T47D (cell line): ENCODE results near the gene CCDC88C.

Source experiments
- DNase-seq, 2 experiments: peaks; one replicate each; pipeline versions ENCODE4 v3.0.0 to v3.0.0-alpha.2; 2011 to 2012; ENCODE audit warnings: low read depth in 1 of 2, low spot score in 1 of 2
- JUND ChIP-seq: IDR thresholded peaks from 2 replicates; pipeline ENCODE4 v1.6.1; 2012; ENCODE audit warnings: low read depth
- in situ Hi-C: cut with HindIII; loops from 2 replicates; pipeline ENCODE4 v1.10.0; 2016; ENCODE audit warnings: low sequenced_read_pairs, low pct_unique_long_range_greater_than_20kb

The CCDC88C gene

GRCh38 chr14:91290986-91291385 lies 126.6 kb downstream of the CCDC88C start:
- TF ChIP-seq JUND: no peak
- DNase-seq: peak; percentile 83 to 90
- in situ Hi-C loops: loop anchor here (10.0 kb wide), 1 partner anchor 386 kb away; no protein-coding TSS in a partner anchor

DNA sequence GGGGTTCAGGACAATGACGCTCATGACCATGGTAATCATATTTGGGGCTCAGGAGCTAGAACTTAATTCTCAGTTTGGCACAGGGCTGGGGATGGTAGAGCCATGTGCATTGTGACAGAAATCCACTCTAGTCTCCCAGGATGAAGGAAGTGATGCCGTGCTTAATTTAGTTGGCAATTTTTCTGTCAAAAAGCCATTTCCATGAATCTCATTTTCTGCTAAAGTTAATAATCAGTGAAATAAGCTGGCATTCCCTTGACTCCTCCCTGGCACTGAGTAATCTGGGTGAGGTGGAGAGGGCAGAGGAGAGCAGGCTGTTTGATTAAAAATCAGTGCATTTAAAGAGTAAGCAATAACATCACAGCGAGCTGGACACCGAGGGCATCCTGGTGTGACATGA lies 128.2 kb downstream of the CCDC88C start:
- DNase-seq: no peak
- in situ Hi-C loops: no loop called here
- no peak for TF ChIP-seq JUND

GRCh38 chr14:91288876-91289275 lies 128.7 kb downstream of the CCDC88C start:
- no peak for DNase-seq
- in situ Hi-C loops: no loop called here
- no peak for TF ChIP-seq JUND

- DNase-seq: peak; percentile 89 to 90
- in situ Hi-C loops: no loop called here
- TF ChIP-seq JUND: no peak
Measured at GRCh38 chr14:91286530-91286937, 131.1 kb downstream of the CCDC88C start.

DNA sequence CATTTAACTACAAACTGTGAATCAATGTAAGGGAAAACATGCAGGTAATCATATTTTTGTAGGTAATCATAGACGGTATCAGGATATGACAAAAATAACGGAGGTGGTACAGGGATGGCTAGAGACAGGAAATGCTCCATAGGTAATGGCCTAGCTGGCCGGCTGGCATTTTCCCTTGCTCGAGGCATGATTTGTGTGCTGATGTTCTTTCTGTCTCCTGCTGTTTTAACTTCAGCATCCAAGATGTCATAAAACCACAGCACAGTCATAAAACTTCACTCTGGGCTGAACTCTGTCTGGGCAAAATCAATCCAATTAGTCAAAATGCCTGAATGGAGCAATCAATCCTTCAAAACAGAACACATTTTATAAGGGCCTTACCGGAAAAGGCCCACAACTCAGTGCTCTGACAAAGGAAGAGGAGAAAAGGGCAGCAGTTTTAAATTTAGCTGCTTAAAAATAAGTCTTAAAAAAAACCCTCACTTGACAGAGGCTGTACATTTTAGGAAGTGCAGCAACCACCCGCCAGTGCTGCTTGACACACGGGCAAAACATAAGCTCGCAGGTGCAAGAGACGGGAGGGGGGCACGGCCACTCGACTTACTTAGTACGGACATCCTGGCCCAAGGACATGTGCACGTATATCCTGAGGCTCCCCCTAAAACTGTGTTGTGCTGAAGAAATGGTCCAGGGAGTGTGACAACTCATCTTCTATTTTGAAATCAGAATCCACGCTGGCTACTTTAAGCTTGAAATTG lies 132.7 kb downstream of the CCDC88C start:
- in situ Hi-C loops: no loop called here
- DNase-seq: no peak
- TF ChIP-seq JUND: no peak

DNA sequence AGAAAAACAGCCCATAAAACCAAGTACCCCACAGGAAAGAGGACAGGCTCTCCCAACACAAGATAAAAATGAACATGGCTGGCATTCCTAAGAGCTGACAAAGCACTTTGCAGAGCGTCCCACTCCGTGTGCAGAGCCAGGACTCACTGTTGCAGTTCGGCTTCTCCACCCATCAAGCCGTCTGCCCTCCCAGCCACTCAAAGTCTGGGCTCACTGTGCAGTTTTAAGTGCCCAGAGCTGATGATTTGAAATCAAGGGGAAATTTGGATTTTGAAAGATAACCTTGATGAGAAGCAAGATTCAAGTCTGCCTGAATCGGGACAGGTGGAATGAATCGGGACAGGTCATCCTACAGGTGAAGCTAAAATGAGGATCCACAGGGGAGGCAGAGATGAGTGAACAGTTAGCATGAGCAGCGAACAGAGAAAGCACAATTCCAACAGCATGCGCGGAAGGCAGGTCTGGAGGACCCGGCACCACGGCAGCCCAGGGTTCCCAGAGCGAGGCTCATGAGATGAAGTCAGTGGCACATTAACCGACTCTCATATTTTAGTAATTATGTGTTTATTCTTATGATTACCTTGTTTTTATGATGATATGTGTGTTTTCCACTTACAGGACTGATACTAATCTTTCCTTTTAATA lies 133.4 kb downstream of the CCDC88C start:
- no peak for TF ChIP-seq JUND
- DNase-seq: peak in 1 of 2 experiments; percentile 54
- in situ Hi-C loops: no loop called here

DNA sequence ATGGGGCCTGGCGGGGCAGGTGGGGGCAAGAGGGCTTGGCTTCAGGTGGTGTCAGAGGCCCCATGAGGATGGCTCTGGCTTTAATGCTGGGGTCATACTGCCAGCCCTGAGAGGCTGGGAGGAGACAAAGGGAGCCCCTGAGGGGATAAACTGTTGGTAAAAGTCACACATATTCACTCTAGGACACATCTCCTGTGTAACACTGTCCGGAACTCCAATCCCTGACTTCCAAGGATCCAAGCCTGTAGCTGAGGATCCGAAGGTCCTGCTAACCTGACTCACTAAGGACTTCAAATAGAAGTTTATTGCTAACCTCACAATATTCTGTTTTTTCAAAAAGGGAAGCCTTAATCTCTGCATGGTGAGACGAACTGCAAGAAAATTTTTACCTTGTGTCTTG lies 134.0 kb downstream of the CCDC88C start:
- no peak for DNase-seq
- in situ Hi-C loops: no loop called here
- TF ChIP-seq JUND: no peak

GRCh38 chr14:91282954-91283645 lies 134.5 kb downstream of the CCDC88C start:
- no peak for TF ChIP-seq JUND
- in situ Hi-C loops: no loop called here
- DNase-seq: no peak

DNA sequence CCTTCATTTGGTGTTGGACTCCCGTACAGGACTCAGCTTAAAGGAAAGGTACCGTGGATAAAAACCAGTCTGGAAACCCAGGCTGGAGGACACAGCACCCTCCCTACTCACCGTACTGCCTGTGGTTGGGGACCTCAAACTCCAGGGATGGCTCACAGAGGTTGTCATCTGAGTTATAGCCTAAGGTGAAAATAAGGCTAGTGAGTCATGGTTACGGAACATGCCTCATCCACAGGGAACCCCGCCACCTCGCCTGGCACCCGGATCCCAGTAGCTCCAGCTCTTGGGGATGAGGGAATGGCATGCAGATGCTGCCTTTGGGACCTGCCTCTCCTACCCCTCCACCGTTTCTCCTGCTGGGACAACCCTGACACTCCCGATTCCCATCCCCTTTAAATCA lies 136.3 kb downstream of the CCDC88C start:
- TF ChIP-seq JUND: no peak
- no peak for DNase-seq
- in situ Hi-C loops: no loop called here

DNA sequence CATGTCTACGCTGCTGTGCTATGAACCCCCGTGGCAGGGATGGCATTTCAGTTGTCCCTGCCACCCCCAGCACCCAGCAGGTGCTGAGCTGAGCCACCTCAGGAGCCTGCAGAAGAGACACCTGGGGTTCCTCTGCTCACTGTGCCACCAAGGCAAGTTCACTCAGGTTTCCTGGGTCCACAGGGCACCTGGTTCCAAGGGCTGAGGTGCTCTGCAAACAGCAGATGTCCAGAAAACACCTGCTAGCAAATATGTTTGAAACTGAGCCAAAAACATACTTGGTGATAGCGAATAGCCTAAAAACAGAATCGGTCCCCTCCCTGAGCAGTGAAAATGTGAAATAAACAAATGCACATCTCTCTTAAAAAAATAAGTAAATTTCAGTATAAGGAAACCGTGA lies 137.5 kb downstream of the CCDC88C start:
- in situ Hi-C loops: no loop called here

DNA sequence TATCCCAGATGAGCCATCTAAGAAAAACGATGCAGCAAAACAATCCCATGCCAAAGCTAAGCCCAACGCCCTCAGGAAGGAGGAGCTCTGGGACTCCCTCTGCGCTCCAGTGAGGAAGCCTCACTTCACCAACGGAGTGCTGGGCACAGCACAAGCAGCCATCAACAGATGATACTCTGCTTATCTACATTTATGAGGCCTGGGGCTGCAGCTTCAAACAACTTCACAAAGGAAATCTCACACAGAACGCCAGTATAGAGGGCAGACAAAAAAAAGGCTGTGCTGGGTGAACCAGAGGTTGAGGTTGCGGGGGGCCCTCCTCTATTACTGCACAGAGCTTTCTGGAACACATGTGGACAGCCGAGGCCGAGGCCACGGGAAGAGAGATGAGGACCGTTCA lies 138.3 kb downstream of the CCDC88C start:
- in situ Hi-C loops: no loop called here
- no peak for DNase-seq

More for the DNA sequence above, 137.5 kb downstream of the CCDC88C start:
- TF ChIP-seq JUND: no peak
- no peak for DNase-seq

DNA sequence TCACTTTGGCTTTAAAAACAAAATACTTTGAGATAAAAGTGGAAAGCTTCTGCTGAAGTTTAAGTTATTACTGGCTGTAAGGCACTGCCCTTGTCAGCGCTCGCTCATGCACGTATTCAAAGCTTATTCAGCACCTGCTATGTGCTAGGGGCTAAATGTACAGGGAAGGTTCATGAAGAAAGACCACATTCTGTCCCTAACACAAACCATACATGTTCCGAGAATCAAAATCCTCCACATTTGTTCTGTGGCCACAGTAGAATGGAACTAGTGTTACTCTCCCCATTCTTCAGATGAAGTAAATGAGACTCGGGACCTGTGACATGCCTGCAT lies 139.3 kb downstream of the CCDC88C start:
- TF ChIP-seq JUND: no peak
- in situ Hi-C loops: no loop called here
- no peak for DNase-seq

More for the DNA sequence above, 138.3 kb downstream of the CCDC88C start:
- TF ChIP-seq JUND: no peak
